ENCODE data around the gene TBC1D12.

GRCh38 chr10:94456942-94457341 lies 54.6 kb downstream of the TBC1D12 start:
- TF ChIP-seq EZH2phosphoT487 (IDR thresholded peaks at IDR 0.05; ENCODE audit: borderline replicate concordance, low read depth, low read length), result no peak
- TF ChIP-seq CTCF (conservative IDR thresholded peaks at IDR 0.05; ENCODE audit: low read length), result no peak

Measured in OCI-LY7 (cell line).